Vagina (tissue), 2 donors: Measurements from ENCODE around the gene IL12RB2. TPM values are rescaled to one million over a fixed set of nuclear protein-coding genes. Genes with fewer than 3 reads are reported as not detected.
A peak's percentile ranks its signal among the peaks of the same experiment; 100 is the strongest.

Experiments
- DNase-seq, 2 donors: peaks; one replicate each; pipeline ENCODE4 v3.0.0-alpha.2; 2017; ENCODE audit errors: extremely low spot score in 2 of 2
- H3K27ac ChIP-seq: fragments of 200-600 bp; sonication (generic); one replicate; pipeline ENCODE4 v1.5.1; 2019
- H3K27me3 ChIP-seq: fragments of 200-600 bp; sonication (generic); one replicate; pipeline ENCODE4 v1.5.1; 2019
- H3K36me3 ChIP-seq, 2 donors: fragments of 200-600 bp; sonication (generic); one replicate each; pipeline ENCODE4 v1.5.1; 2017 to 2019
- H3K4me1 ChIP-seq: fragments of 200-600 bp; sonication (generic); one replicate; pipeline ENCODE4 v1.5.1; 2019
- H3K4me3 ChIP-seq, 2 donors: fragments of 200-600 bp; sonication (generic); 1 replicate in 1 of 2; 2 replicates in 1 of 2; pipeline ENCODE4 v1.5.1; 2016 to 2019
- H3K9me3 ChIP-seq: fragments of 200-600 bp; sonication (generic); one replicate; pipeline ENCODE4 v1.5.1; 2019
- POLR2A ChIP-seq, 2 donors: fragments of 450-650 bp; IDR thresholded peaks; one replicate each; pipeline ENCODE4 v1.6.1; 2017; ENCODE audit warnings: antibody characterized with exemption in 2 of 2, mild to moderate bottlenecking in 2 of 2, moderate library complexity in 2 of 2
- POLR2AphosphoS5 ChIP-seq, 2 donors: sonication (generic); formaldehyde crosslinking; IDR thresholded peaks; one replicate each; pipeline ENCODE4 v1.9.0; 2017; ENCODE audit warnings: antibody characterized with exemption in 2 of 2, mild to moderate bottlenecking in 2 of 2, low read depth in 1 of 2; ENCODE audit not compliant: insufficient read depth in 1 of 2
- intact Hi-C: fragments of 100-400 bp; cut with DNase I; formaldehyde crosslinking; loops from one replicate; pipeline ENCODE4 v1.15.1; 2023
- total RNA-seq: library from RNA; depleted of rRNA; stranded (reverse); fragments of >200 nt; gene quantifications from one replicate; pipeline ENCODE4 v1.2.3, GENCODE V29; 2016
- TF ChIP-seq, protein P1 (sequence below), 3 experiments: fragments of 450-650 bp in 2 of 3; fragments of 200-600 bp in 1 of 3; sonication (generic) in 1 of 3; IDR thresholded peaks; one replicate each; pipeline ENCODE4 v1.5.1; 2017 to 2019; ENCODE audit warnings: antibody characterized with exemption in 3 of 3, mild to moderate bottlenecking in 2 of 3, moderate library complexity in 2 of 3

Gene IL12RB2
- total RNA-seq, 1 donor from 2014 or later, result 0.74 TPM

DNA sequence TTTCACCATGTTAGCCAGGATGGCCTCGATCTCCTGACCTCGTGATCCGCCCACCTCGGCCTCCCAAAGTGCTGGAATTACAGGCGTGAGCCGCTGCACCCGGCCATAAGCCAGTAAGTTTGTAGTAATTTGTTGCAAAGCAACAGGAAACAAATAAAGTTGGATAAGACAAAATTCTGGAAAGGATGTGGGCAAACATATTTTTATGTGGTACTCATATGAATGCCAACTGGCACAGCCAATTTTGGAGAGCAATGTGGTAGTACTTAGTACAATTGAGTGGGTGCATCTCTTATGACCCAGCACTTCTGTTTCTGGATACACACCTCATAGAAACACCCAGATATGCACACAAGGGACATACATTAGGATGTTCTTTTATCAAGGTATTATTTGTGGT, 8.4 kb upstream of the IL12RB2 start:
- H3K9me3 ChIP-seq, result no peaks in the 10 kb centered on the region
- no peak for DNase-seq
- H3K4me3 ChIP-seq, result no peak overlapping the region
- intact Hi-C loops, result no loop called here
- H3K27ac ChIP-seq, result no peak overlapping the region
- no peaks in the 10 kb centered on the region for H3K36me3 ChIP-seq
- no peaks in the 10 kb centered on the region for H3K4me1 ChIP-seq
- no peak for TF ChIP-seq POLR2AphosphoS5 (IDR thresholded peaks at IDR 0.05; ENCODE audit: insufficient read depth in 1 of 2, low read depth in 1 of 2)
- TF ChIP-seq POLR2A (IDR thresholded peaks at IDR 0.05), result no peak
- TF ChIP-seq, protein P1, sequence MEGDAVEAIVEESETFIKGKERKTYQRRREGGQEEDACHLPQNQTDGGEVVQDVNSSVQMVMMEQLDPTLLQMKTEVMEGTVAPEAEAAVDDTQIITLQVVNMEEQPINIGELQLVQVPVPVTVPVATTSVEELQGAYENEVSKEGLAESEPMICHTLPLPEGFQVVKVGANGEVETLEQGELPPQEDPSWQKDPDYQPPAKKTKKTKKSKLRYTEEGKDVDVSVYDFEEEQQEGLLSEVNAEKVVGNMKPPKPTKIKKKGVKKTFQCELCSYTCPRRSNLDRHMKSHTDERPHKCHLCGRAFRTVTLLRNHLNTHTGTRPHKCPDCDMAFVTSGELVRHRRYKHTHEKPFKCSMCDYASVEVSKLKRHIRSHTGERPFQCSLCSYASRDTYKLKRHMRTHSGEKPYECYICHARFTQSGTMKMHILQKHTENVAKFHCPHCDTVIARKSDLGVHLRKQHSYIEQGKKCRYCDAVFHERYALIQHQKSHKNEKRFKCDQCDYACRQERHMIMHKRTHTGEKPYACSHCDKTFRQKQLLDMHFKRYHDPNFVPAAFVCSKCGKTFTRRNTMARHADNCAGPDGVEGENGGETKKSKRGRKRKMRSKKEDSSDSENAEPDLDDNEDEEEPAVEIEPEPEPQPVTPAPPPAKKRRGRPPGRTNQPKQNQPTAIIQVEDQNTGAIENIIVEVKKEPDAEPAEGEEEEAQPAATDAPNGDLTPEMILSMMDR (IDR thresholded peaks at IDR 0.05), result no peak
- H3K27me3 ChIP-seq, result no peaks in the 10 kb centered on the region

DNA sequence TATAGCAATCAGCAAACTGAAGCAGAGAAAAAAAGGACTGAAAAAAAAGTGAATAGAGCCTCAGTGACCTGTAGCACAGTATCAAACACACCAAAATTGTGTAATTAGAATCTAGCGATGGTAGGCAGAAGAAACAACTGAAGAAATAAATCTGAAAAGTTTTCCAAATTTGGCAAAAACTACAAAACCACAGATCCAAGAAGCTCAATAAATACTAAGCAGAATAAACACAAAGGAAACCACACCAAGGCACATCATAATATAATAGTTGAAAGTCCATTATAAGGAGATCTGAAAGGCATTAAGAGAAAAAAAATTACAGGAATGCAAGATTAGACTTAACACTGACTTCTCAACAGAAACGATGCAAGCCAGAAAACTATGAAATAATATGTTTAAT, 7.1 kb upstream of the IL12RB2 start:
- no peak overlapping the region for H3K4me3 ChIP-seq
- no peak for DNase-seq
- intact Hi-C loops, result no loop called here

DNA sequence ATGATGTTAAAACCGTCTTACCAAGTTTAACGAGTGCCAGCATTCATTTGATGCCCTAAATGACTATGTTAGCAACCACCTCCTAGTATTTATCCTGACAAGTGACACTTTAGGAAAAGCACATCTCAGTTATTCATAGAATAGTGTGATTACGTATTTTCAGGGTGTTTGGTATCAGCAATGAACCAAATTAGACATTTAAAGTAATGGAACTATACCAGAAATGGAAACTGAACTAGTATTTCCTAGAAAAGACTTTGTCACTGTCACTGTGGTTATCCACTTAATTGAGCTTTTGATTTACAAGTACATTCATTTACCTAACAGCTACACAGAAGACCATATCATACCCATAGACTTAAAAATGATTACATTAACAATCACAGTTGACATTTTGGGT, 3.6 kb upstream of the IL12RB2 start:
- no peaks in the 10 kb centered on the region for H3K36me3 ChIP-seq
- H3K27me3 ChIP-seq, result no peaks in the 10 kb centered on the region
- intact Hi-C loops, result no loop called here
- H3K4me1 ChIP-seq, result peaks cover 8% of the 10 kb centered on the region
- DNase-seq, result no peak
- H3K27ac ChIP-seq, result no peak overlapping the region
- no peak overlapping the region for H3K4me3 ChIP-seq
- no peak for TF ChIP-seq POLR2AphosphoS5 (IDR thresholded peaks at IDR 0.05; ENCODE audit: insufficient read depth in 1 of 2, low read depth in 1 of 2)
- TF ChIP-seq, protein P1 (IDR thresholded peaks at IDR 0.05), result no peak
- no peak for TF ChIP-seq POLR2A (IDR thresholded peaks at IDR 0.05)
- no peaks in the 10 kb centered on the region for H3K9me3 ChIP-seq

More for the DNA sequence above, 7.1 kb upstream of the IL12RB2 start:
- Histone ChIP-seq H3K36me3 (no peaks in the 10 kb centered on the region), H3K9me3 (no peaks in the 10 kb centered on the region), H3K27me3 (no peaks in the 10 kb centered on the region), H3K4me1 (no peaks in the 10 kb centered on the region), H3K27ac (no peak overlapping the region)
- TF ChIP-seq POLR2AphosphoS5 (IDR thresholded peaks at IDR 0.05; ENCODE audit: insufficient read depth in 1 of 2, low read depth in 1 of 2) (no peak), POLR2A (IDR thresholded peaks at IDR 0.05) (no peak)
- TF ChIP-seq, protein P1 (IDR thresholded peaks at IDR 0.05), result no peak

DNA sequence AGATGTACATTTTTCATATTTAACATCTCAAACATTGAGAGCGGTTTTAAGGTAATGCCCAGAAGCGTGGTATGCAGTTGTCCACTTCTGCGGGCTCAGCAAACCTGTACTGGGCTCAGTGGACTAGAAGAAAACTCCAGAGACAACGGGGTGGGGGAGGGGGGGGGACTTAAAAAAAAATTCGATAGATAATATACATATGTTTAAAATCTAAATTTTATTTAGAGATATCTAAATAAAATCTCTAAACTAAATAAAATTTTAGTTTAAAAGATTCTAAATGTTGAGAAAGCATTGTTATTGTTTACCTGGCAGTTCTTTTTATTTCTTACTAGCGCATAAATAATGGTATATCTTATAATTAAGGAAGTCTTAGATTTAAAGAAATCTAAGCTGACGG, 1.1 kb upstream of the IL12RB2 start:
- no peaks in the 10 kb centered on the region for H3K36me3 ChIP-seq
- TF ChIP-seq POLR2AphosphoS5 (IDR thresholded peaks at IDR 0.05; ENCODE audit: insufficient read depth in 1 of 2, low read depth in 1 of 2) (no peak), POLR2A (IDR thresholded peaks at IDR 0.05) (no peak)
- TF ChIP-seq, protein P1 (IDR thresholded peaks at IDR 0.05), result no peak
- H3K4me3 ChIP-seq, result no peak overlapping the region
- no peaks in the 10 kb centered on the region for H3K9me3 ChIP-seq
- H3K27ac ChIP-seq, result no peak overlapping the region
- H3K27me3 ChIP-seq, result no peaks in the 10 kb centered on the region
- H3K4me1 ChIP-seq, result peaks cover 8% of the 10 kb centered on the region
- intact Hi-C loops, result no loop called here
- no peak for DNase-seq

DNA sequence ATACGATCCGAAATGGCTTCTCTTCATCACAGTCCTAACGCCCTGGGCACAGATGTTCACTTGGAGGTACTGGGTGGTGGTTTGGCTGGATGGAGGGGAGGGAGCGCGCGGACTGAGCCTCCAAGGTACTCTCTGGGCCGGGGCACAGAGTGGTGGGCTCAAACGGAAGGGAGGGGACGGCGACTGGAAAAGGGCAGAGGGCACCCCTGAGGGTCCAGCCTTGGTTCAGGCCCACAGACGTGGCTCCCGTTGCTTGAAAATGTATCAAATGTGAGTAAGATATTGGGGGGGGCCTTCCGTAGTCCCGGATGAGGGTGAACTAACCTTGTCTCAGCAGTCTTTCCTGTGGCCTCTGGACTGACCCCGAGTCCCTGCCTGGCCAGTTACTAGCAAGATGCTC, 463 bp downstream of the IL12RB2 start:
- TF ChIP-seq POLR2AphosphoS5 (IDR thresholded peaks at IDR 0.05; ENCODE audit: insufficient read depth in 1 of 2, low read depth in 1 of 2) (no peak), POLR2A (IDR thresholded peaks at IDR 0.05) (no peak)
- TF ChIP-seq, protein P1 (IDR thresholded peaks at IDR 0.05), result no peak
- no peak for DNase-seq
- Histone ChIP-seq H3K4me1 (peaks cover 8% of the 10 kb centered on the region), H3K27me3 (no peaks in the 10 kb centered on the region), H3K36me3 (no peaks in the 10 kb centered on the region), H3K4me3 (peak overlapping the region; percentile 41), H3K9me3 (no peaks in the 10 kb centered on the region), H3K27ac (no peak overlapping the region)
- intact Hi-C loops, result no loop called here
